ENCODE data around the gene EDN3.
A peak's percentile ranks its signal among the peaks of the same experiment; 100 is the strongest.

Gene EDN3, protein sequence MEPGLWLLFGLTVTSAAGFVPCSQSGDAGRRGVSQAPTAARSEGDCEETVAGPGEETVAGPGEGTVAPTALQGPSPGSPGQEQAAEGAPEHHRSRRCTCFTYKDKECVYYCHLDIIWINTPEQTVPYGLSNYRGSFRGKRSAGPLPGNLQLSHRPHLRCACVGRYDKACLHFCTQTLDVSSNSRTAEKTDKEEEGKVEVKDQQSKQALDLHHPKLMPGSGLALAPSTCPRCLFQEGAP

DNA sequence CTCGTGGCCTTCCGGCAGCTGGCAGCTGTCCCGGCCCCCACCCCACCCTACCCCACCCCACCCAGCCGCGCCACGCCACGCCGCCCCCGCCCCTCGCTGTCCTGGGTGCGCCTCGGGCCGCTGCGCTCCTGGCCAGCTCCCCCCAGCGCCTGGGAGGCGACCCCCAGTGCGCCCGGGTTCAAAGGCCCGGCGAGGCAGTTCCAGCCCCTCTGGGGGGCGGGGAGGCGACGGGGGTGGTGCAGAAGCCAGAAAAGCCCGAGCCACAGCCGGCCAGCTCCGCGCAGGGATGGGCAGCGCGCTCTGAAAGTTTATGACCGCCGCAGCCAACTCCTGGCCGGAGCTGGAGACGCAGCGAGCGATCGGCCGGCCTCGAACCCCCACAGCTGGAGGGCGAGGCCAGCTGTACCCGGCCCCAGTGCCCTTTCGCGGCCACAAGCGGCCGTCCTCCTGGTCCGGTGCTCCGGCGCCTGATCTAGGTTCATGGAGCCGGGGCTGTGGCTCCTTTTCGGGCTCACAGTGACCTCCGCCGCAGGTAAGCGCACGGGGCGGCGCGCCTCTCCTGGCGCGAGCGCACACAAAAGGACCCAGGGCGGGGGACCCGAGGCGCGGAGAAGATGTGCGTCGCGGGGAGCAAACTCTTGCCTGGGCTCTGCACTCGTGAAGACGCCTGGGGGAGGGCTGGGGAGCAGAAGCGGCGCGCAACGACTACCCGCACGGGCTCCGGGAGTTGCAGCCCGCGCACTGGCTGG lies at the start of gene EDN3:
Gene EDN3 (plus strand): TSS at position 279 of the 749 bp plus-strand sequence. CDS start 202 bp downstream, at position 481.
- no peak for DNase-seq

DNA sequence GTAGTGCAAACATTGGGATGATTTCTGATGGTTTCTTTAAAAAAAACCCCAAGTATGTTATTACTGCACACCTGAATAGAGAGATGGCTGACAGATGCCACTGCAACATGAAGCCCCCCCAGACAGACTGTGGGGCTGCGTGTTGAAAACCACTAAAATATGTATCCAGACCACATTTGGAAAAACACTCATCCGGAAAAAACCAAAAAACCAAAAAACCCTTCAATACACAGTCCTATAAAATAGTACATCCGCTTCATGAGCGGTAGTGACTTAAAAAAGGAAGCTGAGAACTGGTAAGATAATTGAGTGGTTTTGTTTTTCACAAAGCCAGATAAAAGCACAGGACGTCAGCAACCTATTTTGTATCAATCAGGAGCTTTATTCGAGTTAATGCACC lies 47.1 kb upstream of the EDN3 start:
- DNase-seq: peak in 1 of 3 donors; percentile 14

DNA sequence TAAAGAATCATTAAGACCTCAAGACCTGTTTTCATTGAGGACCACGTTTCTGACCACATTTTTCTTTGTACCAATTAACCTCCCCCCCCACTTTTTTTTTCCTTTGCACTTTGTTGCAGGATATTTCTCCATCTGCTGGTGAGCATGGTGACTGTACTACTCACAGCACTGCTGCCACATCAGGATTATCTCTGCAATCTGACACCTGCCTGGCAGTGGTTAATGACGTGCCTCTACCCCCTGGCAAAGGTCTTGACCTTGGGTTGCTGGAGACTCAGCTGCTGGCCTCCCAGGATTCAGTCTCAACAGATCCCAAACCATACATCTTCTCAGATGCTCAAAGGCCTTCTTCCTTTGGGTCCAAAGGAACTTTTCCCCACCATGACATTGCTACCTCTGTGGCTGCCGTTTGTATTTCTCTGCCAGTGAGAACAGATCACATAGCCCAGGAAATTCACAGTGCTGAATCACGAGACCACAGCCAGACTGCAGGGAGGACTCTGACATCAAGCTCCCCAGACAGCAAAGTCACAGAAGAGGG lies 46.6 kb upstream of the EDN3 start:
- DNase-seq: no peak

DNA sequence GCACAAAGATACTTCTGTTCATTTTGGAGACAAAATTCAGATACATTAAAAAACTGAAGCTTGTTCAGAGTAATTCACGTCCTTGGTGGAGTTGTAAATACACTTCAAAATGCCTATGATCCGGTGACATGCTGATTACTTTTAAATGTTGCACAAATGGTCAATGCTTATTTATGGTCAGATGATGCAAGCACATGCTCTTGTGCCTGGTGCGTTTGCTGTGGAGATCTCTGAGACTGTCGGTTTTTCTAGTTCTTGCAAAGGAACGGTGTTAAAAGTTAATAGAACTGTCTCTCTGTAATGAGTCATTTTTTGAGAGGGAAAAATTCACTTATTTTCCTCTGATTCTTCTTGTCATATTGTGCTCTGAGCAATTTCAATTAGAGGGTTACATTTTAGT lies 45.2 kb upstream of the EDN3 start:
- DNase-seq: no peak

DNA sequence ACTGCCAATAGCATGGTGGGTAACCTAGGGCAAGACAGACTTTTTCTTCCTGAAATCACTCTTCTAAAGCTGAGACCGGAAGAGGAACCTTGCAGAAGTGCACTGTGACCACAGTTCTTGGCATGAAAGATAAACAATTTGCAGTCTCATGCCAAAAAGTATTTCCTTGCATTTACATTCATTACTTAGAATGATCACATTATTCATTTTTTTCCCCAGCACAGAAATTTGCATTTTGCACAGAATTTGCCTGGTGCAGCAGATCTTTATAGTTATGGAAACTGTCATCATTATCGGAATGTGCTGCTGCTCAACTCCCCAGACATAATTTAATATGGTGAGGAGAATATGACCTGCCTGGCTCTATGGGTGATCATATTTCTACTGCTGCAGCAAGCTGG lies 42.2 kb upstream of the EDN3 start:
- peak; percentile 17 to 54 (median 31) for DNase-seq

DNA sequence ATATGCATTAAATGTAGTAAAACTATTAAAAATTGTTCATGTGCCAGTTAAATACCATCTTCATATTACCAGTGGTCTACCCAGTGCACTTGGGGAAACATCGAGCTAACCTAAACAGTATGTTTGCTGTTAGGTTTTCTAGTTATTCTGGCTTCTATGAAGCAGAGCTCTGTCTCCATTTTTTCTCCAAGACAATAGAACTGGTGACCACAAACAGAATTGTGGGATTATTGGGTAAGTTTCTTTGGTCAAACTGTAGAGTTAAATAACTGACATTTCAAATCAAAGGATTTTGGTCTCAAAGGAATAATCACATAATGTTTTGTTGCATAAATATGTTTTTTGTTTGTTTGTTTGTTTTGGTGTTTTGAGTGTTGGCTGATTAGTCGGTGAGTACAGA lies 40.5 kb upstream of the EDN3 start:
- no peak for DNase-seq

DNA sequence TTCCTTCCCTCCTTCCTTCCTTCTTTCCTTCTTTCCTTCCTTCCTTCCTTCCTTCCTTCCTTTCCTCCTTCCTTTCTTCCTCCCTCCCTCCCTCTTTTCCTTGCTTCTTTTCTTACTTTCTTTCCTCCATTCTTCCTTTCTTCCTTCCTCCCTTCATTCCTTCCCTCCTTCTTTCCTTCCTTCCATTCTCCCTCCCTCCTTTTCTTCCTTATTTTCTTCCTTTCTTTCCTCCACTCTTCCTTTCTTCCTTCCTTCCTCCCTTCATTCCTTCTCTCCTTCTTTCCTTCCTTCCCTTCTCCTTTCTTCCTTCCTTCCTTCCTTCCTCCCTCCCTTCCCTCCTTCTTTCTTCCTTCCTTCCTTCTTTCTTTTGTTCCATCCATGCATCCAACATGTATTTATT lies 35.1 kb upstream of the EDN3 start:
- DNase-seq: no peak

DNA sequence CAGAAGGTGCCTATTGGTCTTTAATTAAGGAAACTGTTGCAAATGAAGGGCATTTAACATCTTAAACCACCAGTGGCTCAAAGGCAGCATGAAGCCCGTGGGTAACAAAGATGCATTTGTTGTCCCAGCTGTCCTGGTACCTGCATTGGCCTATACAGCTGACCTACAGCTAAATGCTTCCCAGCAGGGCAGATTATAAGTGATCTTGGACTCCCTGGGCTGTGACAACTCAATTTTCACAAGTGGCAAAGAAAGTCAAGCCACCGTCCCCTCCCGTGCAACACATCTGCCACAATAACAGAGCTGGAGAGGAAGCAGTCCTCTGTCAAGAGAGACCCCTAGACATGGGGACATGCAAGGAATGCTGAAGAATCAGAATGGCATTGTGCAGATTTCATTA lies 31.5 kb upstream of the EDN3 start:
- no peak for DNase-seq

DNA sequence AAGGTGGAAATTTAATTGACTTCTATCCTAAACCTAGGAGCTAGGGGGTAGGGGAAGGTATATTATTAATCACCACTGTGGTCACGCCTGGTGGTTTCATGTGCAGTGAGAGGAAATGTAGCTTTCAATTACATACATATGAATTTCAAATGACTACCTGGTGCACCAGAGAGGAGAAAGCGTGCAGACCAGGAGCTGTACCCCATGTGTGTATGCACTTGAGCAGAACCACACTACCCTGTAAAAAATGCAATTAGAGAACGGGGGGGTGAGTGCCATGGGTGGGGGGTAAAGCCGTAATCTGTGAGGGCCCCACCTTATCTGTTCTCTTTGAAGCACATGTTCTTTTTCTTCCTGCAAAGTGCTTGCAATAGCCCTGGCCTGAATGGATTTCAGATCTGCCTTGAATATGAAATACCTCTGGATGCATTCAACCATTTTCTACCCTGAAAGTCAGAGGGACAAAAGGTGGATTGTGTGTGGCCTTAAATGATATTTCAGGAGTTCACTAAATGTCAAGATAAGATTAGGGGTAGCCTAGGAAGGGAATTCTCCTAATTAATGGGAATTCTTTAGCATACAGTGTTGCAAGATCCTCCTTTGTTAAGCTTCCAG lies 30.9 kb upstream of the EDN3 start:
- no peak for DNase-seq

DNA sequence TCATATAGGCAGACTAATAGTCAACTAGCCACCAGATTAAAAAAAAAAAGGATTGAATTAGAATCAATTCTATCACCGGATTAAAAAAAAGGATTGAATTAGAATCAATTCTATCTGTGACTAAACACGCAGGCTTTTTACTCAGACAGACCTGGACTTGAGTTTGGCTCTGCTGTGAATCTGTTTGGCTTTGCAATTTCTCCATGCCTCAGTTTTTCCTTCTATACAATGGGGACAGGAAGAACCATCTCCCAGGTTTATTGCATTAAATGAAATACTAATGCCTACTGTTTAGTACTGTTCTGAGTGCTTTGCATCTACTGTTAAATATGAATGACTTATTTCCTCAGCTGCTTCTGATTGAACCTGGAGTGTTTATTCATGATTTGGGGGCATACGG lies 30.0 kb upstream of the EDN3 start:
- DNase-seq: no peak

DNA sequence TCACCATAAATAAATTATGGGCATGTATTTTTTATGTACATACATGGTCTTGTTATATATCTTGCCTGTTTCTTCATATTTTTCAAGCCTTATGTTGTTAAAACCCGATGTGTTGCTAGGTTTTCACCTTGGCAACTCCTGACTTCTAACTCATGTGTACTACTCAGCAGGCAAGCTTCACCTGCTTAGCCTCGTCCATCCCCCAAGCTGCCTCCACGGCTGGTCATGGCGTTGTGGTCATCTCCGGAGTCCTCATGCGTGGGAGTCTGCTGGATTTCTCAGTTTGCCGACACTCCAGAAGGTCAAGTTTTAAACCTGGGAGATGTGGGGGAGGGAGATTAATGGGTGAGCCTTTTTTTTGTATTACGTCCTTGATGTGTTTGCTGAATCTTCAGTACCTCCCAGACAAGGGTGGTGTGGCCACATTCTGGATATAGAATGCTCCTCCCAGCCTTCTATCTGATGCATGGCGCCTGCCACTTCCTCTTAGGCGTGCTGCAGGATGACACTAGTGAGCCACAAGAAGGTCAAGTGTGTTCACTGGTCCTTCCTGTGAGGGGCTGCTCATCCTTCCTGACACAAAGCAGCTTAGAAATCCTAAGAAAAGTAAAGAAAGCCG lies 26.6 kb upstream of the EDN3 start:
- DNase-seq: peak in 1 of 3 donors; percentile 5

DNA sequence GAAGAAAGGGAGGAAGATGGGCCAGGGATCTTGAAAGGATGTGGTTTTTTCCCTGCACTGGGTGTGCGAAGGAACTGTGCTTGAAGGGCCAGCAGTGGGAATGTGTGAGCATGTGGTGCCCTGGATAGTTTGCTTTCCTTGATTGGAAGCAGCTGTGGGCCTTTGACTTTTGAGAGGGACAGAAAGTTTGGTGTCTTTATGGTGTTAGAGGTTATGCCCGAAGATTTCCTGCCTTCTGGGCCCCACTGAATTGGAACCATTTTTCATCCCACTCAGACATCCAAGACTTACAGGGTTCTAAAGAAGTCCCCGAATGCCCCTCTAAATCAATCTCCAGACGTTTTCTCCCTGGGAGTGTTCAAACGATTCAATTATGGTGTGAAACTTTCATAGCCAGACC lies 23.5 kb upstream of the EDN3 start:
- DNase-seq: no peak

DNA sequence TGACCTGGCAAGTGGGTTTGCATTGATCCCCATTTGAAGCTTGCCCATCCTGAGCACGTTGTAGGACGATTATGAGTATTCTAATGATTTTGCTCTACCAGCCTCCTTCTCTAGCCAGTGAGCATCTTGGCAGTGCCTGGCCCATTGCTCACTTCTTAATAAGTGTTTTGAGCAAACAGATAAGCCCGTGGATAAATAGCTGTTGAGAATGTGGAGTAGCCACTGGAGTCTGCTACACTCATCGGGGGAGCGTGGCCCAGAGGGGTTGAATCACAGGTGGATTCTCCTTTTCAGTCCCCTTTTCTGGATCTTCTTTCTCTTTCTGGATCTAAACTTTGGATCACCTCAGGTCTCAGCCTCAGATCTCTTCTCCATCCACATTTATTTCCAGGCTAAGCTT lies 15.9 kb upstream of the EDN3 start:
- no peak for DNase-seq

DNA sequence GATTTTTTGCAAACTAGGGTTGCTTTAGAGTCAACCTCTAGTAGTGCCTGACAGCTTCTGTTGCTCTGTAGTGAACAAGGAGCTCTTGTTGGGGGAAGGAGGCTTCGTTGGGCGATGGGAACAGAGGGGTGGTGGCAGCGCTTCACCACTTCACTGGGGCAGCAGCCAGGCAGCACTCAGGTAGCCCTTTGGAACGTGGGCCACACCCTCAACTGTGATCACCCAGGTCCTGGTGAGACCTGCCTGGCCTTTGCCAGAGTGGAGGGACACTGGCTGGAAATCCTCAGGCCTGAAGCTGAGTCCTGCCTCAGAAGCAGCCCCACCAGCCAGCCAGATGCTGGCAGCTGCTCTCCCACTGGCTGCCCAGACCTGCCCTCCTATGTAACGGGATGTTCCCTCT lies 10.4 kb upstream of the EDN3 start:
- no peak for DNase-seq

DNA sequence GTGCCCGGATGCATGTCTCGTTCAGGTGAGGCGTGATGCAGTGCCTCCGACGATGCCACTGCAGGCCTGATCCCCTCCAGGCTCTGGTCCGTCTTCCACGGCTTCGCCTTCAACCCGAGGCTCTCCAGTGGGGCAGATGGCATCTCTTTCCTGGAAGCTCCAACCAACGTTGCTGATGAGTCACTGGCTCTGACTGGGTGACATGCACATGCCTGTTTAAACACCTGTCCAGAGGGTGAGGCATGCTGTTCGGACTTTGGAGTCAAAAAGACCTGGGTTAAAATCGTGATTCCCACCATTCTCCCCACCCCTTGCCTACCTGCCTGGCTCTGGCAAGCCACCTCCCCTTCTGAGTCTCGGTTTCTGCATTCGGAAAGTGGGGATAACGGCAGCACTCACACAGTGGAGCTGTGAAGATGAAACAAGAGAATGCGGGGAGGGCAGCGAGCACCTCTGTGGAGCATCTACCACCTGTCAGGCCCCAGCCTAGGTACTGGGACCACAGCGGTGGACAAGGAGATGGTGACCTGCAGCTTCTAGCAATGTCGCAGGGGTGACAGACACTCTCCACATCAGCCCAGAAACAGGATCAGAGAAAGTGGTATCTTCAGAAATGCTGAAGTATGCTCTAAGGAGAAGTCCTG lies 8.5 kb upstream of the EDN3 start:
- DNase-seq: no peak

DNA sequence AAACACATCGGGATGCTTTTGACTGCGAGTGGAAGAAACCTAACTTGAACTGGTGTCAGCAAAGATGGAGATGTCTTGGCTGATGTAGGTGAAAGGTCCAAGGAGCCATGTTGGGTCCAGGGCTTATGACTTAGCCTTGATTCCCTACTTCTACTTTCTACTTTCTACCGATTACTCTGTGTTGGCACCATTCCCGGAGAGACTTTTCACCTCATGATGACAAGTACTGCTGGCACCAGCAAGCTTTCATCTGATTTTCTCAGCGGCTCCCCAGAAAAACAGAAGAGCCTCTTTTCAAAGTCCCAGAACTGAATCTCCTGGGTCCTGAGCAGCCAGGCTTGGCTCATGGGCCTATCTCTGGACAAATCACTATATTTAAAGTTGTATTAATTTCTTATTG lies 4.9 kb upstream of the EDN3 start:
- DNase-seq: no peak

DNA sequence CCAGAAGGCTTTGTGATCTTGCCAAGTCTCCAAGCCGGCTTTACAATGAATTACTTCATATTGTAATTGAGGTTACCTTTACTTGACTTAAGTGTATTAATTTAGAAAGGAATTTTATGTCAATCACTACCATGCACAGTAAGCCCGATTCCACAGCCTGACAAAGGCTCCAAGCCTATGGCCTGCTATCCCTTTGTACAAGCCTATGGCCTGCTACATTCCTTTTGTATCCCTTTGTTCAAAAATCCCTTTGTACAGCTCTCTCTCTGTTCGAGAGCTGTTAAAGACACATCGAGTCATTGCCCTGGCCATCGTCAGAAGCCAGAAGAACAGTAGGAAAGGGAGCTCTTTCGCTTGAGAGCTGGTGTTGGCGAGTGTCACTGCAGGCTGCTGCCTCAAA lies 2.7 kb upstream of the EDN3 start:
- no peak for DNase-seq

DNA sequence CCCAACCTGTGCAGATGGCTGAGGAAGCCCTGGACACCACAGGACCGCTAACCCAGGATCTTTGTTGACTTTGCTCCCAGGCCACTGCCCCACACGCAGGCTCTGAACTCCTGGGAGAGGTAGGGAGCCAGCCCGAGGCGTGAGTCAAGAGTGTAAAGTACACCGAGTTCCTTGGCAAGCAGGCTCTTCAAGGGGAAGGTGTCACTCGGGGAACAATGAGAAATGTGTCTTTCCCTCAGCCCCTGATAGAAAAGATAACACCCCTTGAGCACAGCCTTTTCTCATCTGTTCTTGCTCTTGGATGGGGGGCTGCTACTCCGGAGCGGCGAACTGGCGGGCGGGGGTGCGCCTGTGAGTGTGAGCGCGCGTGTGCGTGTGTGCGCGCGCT lies 472 bp upstream of the EDN3 start:
- no peak for DNase-seq

DNA sequence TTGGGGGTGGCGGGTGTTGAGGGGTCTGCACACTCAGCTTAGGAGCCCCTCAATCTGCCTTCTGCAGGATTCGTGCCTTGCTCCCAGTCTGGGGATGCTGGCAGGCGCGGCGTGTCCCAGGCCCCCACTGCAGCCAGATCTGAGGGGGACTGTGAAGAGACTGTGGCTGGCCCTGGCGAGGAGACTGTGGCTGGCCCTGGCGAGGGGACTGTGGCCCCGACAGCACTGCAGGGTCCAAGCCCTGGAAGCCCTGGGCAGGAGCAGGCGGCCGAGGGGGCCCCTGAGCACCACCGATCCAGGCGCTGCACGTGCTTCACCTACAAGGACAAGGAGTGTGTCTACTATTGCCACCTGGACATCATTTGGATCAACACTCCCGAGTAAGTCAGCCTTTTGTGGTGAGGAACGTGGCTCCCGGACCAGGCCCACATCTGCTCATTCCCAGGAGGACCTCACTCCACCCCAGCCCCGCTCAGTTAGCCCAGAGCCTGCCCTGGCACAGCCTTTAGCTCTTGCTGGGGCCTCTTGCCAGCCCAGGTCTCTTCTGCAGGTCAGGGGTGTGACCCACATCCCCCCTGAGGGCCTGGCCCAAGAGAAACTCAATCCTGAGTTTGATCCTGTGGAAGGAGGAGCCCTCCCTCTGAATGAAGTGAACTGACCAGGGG lies 1.1 kb downstream of the EDN3 start:
- no peak for DNase-seq

DNA sequence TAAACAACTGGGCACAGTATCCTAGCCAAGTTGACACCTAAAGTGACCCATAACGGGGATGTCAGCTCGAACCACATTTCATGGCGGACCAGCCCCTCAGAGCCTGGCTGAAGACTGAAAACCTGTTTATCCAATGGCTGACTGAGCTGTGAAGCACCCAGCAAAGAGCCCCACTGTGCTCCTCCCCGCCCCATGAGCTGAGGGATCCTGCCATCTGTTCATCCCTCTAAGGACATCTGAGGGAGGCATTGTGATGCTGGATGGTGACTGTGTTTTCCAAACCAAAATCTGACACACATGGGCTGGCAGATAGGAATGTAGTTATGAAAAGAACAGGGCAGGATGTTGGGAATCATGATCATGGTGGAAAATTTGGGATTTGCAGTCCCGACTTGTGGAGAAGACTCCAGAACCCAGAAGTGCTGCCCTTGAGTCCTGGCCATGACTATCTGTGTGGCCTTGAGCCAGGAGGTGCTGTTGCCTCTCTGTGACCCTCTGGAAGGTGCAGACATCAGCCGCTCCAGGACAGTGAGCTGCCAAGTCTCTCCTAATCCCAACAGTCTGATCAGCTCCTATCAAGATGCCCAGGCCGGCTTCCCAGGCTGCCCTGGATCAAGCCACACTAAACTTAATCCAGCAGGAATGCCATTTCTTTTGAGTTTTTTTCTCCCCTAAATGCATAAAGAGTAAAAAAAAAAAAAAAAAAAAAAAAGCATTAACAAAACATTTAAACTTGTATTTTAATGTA lies 5.7 kb downstream of the EDN3 start:
- no peak for DNase-seq

DNA sequence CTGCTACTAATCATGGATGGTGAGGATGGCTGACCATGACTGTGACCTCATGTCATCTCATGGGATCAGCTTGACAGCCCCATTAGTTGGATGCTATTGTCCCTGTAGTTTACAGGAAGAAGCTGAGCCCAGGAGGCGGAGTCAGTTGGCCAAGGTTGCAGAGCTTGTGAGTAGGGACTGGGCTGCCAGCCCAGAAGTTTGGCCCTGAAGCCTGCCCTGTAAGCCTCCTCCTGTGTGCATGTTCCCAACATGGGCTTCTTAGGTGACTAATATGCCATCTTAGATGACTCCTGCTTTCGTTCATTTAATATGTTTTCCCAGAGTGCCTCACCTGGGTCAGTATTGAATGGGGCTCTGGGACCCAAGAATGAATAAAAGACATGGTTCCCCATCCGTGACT lies 6.9 kb downstream of the EDN3 start:
- DNase-seq: no peak

Data from suppressor macrophage treated with lipopolysaccharide for 1 hour (primary cell).